ENCODE measurements around the gene CETN1.

Gene CETN1

DNA sequence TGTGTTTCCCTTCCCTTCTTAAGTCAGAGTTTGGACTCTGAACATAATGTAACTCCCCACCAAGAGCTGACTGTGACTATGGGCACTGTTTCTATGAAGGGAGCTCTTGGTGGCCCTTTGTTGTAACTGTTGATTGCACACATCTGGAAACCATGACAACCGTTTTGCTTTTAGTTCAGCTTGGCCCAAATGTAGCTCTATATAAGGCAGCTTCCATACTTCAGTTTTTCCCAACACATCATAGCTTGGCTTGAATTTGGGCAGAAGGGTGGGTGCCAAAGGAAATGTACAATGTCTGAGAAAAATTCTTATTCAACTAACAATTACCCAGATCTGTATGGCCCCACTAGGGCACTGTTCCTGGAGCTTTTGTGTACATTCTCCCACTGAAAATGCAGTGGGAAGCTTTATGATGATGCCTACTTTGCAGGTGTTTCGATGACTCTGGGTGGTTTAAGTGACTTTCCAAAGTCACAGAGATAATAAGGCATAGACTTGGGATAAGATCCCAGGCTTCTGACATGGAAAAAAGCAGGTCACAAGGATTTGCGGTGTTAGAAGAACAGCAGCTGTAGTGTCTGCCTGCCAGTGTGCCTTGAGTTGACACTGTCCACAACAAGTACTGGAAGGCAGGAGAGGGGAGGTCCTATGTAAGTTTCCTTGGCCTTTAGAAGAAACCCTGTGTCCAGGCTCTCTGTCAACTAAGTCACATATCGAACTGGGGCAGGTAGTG, 2.4 kb upstream of the CETN1 start:
- no peak for DNase-seq

DNA sequence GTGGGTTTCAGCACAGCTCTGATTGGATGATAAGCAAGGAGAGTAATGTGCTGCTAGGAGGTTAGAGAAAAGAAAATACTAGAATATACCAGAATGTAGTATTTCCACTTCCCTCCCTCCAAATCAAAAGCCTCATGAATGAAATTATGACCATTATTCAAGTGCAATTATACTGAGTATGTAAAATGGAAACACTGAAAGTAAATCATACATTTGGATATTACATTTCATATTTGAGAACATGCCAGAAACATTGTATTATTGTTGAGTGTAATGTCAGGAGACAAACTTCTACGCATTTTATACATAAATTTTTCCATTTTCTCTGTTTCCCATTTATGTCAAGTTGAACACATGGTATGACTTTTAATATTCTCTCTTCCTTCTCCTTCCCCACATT, 942 bp upstream of the CETN1 start:
- no peak for DNase-seq

DNA sequence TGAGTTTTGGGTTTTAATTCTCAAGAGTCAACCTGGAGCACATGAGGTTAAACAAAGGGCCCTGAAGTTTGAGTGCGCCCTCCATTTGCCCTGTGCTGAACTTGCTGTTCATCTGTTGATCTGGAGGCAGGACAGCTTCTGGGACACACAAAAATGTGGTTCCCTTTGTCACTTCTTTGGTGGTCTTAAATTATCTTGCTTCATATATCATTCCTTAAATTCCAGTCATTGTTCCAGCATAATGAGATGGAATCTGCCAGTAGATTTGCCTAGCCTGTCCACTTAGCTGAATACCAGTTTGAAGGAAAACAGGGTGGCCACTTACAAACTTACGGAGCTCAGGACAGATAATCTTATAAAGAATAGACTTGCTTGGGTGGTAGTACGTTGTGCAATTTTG, 916 bp downstream of the CETN1 start:
- no peak for DNase-seq

DNA sequence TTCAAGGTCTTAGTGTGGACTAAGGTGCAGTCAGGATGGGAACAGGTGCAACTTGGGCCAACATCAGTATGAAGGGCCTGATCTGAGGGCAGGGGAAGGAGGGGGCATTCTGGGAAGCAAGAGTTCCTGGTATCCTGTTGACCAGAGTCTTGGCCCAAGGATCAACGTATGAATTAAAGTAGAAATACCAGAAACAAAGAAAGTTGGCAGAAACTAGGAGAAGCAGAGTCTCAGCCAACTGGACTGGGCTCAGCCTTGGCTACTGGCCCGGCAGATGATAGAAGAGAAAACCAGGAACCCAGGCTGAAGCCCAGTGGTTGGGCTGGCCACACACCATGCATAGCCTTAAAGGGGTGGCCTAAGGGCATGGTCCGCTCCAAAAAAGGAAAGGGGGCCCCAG, 2.3 kb downstream of the CETN1 start:
- DNase-seq, result peak; percentile 57

DNA sequence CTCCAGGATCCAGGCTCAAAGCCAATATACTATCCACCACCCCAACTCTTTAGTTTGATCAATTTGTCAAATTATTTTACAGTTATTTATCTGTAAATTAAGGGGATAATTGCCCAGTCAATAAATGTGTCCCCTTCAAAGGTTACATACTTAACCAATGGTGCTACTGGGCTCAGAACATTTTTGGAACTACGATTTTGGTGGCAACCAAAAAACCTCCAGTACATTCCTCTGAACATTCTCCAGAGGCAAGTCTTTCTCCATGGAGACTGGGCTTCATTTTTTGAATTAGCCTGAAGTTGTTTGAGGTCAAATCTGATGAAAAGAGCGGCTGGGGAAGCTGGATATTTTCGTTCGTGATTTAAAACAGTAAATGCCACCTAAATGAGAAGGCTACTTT, 14.9 kb downstream of the CETN1 start:
- DNase-seq, result no peak

DNA sequence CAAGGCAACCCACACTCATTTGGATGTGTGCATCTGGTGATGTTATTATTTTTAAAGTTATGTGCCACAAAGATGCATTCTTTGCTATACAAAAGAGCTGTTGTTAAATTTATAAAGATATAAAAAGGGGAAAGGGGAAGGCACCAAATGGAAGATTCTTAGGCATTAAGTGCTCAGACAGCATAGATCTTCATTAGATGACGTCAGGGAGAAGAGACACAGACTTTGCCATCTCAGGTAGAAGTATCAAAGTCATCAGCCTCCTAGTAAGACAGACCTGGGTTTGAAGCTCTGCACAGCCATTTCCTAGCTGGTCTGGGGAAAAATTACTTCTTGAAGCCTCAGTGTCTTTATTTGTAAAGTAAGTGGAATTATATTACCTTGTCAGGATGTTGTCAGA, 15.4 kb downstream of the CETN1 start:
- DNase-seq, result no peak

DNA sequence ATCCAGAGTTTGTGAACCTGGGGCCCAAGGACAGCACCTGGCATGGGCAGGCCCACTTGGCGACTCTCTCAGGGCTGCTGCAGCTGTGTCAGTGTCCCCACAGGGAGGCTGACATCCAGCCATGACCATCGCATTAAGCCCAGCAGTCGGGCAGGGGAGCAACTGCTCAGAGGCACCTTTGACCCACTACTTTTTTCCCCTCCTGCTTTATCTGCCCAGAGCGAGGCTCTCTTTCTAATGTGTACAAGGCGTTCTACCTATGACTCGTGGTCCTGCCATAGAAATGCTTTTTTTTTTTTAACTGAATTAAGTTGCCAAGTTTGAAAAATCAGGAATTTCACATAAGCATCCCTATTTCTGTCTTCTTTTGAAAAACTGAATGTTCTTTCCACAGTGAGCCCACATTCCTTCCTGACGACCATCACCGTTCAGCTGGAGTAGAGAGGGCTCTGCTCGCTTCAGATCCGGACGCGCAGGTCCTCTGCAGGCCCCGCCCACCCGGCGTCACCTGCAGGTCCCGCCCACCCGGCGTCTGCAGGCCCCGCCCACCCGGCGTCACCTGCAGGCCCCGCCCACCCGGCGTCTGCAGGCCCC, 16.2 kb downstream of the CETN1 start:
- DNase-seq, result no peak

DNA sequence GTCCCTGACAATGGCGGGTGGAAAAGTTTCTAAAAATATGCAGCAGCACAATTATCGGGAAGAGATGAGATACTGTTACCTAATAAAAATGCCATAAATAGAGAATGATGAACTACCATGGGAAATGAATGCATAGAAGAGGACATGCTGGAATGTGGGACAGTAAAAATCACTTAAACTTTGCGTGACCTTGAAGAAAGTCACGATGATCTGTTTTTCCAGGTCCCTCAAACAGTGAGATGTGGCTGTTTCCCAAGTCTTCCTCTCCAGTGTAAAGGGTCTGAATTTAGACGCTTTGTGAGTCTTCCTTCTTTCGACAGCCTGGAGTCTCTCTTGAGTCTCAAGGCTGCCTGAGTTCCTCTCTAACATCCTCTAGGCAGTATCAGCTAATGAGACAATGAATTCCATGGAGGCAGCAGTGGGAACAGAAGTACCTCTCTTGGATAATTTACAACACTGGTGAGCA, 18.0 kb downstream of the CETN1 start:
- DNase-seq, result no peak

DNA sequence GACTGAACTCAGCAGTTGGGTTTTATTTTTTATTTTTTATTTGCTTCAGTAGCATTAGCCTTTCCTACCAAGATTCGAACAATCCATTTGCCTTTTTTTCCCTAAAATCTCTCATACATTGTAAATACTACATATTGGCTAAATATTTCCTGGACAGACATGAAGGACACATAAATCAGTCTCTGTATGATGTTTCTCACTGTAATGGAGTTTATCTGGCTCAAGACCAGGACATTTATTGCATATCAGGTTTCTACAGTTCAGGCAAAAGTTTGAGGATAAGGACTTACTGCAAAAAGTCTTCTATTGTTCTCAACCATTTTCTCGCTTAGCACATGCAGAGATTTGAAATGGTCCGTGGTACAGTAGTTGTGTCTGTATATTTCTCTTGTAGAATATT, 19.9 kb downstream of the CETN1 start:
- DNase-seq, result no peak

DNA sequence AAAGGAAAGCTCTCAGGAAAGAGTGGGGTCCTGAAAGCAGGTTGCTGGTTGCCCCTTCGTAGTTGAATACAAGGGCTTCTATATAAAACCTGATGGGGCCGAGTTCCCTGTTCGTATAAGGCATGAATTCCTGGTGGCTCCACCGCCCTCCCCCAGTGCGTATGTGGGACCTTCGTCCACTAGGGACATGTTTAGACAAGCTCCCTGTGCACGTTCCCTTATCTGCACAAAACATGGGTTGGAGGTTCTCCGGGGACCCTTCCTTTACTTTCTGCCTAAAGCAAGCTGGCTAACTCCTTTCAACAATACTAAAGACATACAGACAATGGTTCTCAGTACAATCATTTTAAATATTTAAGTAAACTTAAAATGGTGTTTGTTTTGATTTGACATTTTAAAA, 24.6 kb downstream of the CETN1 start:
- DNase-seq, result no peak

DNA sequence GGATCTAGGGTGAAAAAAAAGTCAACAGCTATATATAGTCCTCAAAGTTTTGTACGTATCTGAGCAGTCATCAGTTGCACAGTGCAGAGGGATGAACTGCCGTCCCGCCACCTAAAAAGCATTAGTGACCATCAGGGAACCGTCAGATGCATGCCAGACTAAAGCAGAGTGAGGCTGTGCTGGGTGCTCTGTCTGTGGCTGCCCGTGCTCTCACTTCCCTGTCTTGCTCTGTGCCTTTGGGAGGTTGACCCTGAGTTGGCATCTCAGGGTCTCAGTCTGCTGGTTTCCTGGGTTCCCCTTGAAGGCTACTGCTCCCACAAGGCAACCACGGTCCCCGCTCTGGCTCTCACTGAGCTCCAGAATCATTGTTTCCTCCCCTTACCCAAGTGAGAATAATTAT, 27.8 kb downstream of the CETN1 start:
- DNase-seq, result peak; percentile 37

DNA sequence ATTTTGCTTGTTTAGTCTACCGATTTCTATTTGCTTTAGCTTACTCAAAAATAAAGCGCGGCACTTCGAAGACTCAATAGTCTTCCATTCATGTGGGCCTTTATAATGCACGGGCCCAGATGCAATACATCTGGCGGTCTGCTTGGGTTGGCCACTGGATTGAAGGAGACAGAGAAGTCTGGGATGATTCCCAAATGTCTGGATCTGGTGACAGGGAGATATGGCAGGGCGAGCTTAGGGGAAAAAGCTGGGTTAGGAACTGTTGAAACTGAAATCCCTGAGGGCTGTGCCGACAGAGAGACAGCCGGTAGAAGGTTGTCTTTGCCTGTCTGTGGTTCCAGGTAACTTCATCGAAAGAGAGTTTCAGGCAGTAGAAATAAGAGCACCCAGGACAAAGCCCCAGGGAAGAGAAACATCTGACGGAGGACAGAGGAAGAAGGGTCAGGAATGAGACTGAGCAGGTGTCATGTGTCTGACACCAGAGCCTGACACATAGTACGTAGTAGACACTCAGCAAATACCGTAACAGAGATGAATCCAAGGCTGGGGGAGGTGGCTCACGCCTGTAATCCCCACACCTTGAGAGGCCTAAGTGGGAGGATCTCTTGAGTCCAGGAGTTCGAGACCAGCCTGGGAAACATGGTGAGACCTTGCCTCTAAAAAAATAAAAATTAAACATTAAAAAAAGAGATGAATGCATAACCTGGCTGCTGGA, 30.2 kb downstream of the CETN1 start:
- no peak for DNase-seq

DNA sequence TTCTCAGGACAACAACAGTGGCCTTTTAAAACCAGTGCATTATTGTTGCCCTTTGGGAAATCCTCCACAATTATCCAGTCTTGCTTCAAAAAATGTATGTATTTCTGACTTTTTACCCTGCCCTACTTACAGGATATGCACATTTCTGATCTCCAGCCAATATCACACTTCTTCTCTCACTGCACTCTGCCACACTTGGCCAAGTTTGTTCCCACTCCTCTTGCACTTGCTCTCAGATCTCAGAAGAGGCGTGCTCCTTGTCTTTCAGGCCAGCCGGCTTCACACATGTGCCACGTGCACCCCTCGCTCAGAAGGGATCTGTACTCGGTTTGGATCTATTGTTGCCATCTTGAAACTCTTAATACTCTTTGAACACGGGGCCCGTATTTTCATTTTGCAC, 32.0 kb downstream of the CETN1 start:
- no peak for DNase-seq

DNA sequence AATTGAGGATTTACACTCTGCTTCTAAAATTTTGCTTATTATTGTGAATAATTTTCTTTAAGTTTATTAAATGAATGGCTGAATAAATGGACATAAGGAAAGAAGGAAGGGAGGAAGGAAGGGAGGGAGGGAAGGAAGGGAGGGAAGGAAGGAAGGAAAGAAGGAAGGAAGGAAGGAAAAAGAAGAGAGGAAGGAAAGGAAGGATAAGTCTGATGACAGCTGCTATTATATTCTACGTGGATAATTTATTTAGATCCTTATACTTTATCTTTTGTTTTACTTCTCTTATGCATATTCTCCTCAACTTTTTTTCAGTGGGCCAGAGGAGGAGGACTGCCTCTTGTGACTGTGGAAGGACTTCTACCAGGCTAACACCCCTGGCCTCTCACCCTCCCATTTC, 34.0 kb downstream of the CETN1 start:
- no peak for DNase-seq

DNA sequence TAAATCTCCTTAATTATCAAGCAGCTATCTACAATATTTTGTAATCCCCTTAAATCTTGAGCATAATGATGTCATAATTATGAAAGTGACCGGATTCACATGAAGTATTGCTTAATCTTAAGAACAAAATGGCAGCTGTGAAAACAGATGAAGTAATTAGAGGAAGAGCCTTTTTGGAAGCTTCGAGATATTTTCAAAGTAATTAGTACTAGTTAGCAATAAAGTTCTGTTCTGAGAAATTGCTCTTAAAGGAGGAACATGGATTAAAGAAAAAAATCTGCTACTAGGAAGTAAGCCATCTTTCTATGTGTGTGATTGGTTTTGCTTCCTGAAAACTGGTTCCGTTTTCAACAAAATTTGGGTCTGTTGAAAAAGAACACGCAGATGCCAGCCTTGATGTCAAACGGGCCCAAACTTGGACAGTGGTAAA, 34.9 kb downstream of the CETN1 start:
- no peak for DNase-seq

DNA sequence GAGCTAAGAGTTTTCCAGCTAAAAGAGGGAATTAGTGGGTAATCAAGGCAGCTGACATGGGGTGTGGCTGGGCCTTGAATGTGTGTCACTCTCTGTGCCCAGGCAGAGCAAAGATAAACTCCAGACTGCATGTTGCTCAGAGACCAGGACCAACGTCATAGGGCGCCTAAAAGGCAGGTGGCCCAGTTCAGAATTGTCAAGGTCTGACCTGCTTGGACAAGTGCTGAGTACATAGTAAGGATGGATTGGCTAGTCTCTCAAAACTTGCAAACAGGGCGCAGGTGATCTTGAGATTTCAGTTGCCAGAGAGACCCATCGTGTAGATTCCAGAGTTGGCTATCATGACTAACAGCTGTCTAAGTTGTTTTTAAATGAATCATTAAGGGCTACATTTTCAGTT, 35.6 kb downstream of the CETN1 start:
- no peak for DNase-seq

DNA sequence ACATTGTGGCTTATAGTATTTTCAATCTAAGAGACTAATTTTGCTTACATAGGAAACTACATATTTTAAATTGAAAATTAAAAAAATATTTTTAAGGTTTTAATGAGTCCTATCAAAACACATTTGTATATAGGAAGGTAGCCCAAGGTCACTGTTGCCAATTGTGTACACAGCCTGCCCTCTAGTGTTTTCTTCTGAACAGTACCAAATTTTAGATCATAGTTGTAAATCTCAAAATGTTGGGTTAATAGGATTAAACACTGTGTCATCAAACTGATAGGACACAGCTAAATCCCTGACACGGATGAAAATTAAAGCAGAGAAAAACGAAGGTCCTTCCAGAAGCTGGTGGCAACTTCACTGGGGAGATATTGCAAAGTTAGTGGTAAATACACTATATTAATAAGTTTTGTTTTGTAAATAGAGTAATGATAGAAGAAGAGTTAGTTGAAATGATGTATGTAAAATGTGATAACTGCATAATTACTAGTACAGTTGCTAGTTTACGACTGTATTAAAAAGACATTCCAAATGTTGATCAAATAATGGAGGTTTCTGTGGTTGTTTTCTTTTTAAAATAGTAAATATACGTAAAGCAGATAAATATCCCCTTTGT, 36.3 kb downstream of the CETN1 start:
- DNase-seq, result peak; percentile 64

DNA sequence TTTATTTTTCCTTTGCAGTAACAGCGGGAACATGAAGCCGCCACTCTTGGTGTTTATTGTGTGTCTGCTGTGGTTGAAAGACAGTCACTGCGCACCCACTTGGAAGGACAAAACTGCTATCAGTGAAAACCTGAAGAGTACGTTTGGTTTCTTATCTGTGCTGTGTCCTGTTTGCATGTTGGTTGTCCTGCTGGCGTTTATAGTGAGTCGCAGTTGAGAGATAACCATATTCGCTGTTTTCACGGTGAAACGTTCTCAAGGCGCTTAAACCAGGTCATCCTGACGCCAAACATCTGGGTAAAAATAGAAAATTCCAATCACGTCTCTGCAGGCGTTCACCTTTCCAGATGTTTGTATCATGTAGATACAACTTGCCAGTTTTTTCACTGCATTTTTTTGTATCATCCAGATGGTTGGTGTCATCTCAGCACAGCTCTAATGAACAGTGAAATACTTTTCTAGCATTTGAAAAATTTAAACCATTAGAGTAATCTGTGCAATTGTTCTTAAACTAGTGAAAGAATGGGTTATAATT, 37.9 kb downstream of the CETN1 start:
- DNase-seq, result no peak

DNA sequence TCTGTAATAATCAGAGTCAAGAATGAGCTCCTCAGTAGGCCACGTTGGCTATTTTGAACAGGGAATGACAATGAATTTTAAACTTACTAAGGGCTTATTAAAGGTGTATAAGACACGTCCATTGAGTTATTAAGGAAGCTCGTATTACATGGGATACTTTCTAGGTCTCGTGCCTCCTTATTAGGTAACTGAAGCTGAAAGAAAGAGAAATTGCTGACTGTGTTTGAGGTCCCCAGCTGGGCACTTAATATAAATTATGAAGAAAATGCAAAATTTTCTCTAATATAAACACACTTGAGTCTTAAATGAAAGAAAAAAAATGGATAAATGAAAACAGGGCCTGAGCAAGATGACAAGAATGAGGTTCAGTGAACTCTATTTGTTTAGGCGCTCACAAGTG, 38.4 kb downstream of the CETN1 start:
- DNase-seq, result no peak

DNA sequence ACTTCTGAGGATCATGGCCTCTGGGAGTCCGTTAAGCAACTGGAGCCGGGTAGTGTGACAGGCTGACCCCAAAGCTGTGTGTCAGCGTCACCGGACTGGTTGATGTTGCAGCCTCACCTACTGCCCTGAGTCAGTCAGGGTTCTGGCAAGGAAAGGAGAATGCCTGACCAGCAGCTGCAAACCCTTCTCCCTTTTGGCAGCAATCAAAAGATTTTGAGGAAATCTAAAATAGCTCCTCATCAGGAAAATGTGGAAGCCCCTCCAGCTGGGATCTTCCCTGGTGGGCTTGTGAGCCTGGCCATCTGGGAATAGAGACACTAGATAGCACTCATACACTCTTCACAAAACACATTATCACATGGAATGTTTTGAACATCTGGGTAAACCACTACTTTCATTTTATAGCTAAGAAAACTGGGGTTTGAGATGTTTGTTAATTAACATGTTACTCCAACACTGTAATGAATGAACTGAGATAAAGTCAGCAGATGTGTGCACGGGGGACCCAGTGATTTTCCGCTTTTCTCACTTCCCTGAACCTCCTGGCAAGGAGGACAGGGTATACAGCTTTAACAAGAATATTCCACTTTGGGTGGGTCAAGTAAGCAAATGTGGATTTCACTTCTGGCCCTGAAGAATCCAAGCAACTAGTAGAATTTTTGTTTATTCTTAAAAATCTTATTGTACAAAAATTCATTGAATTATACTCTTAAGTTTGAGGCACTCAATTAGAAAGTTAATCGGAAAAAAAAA, 41.3 kb downstream of the CETN1 start:
- no peak for DNase-seq

DNA sequence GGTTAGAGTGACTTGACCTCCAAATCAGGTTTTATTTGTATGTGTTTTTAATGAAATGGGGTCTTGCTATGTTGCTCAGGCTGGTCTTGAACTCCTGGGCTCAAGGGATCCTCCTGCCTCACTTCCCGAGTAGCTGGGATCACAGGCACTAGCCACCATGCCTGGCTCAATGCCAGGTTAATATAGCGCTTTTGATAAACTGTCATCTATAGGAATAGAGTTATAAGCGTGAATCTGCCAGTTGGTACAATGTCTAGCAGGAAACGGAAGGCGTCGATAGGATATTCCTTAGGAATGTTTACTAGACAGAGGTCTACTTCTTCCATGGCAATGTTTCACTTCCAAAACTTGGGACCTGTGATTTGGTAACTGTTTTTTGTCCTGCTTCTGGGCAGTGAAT, 42.1 kb downstream of the CETN1 start:
- DNase-seq, result no peak

DNA sequence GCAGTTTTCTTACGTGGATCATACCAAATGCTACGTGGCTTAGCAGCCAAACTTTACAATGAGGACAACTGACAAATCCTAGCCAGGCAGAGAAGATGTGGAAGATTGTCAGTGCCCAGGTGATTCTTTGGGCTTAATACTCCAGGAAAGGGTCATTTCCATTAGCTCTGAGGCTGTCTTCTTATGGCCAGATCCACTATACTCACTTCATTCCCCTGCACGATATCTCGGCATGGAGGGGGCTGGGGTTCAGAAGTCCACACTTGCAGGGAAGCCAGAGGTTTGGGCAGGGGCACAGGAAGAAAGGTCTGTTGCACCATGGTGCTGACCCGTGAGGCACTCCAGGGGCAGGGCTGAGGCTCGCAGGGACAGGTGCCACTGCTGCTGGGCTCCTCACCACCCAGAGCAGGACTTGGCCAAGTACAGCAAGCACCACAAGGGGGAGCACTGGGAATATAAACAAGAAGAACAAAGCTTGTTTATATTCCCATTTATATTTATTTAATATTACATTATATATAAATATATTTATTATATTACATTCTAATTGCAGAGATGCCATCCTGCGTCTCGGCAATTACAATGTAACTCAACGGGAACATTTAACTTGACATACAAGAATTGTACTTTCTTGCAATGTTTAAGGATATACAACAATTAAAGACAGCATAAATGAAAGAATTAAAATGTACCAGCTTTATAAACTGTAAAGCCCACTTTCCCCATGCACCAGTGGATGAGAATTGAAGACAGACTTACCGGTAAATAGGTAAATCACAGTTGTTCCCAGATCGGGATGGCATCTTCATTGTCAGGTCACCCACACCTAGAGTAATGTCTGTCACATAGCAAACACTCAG, 43.8 kb downstream of the CETN1 start:
- DNase-seq, result peak; percentile 79
